OCI-LY1 (cell line): ENCODE data around the gene COL26A1.
"Not testable (repeated sequence)": the region's sequence is repeated elsewhere in the genome, so short reads cannot be mapped to it uniquely, and the experiment has no call there.

Experiments
- H2AFZ ChIP-seq: fragments of 200-600 bp; sonication (generic), shearing (Covaris generic); 2 replicates; pipeline ENCODE4 v1.6.0; 2014; ENCODE audit warnings: antibody characterized with exemption, mild to moderate bottlenecking, low read length
- H3F3A ChIP-seq: fragments of 200-600 bp; sonication (generic), shearing (Covaris generic); 2 replicates; pipeline ENCODE4 v1.6.0; 2014; ENCODE audit warnings: mild to moderate bottlenecking, antibody characterized with exemption, low read length, moderate library complexity; ENCODE audit not compliant: insufficient read depth
- H3K27ac ChIP-seq: fragments of 200-600 bp; sonication (generic); 2 replicates; pipeline ENCODE4 v1.5.1; 2014; ENCODE audit warnings: low read length, mixed run types, mild to moderate bottlenecking, low read depth; ENCODE audit not compliant: poor library complexity, severe bottlenecking
- H3K27me3 ChIP-seq: fragments of 200-600 bp; sonication (generic); 2 replicates; pipeline ENCODE4 v1.6.0; 2014; ENCODE audit warnings: antibody characterized with exemption, mild to moderate bottlenecking, low read length, moderate library complexity; ENCODE audit not compliant: insufficient read depth
- H3K36me3 ChIP-seq: fragments of 200-600 bp; sonication (generic); 2 replicates; pipeline ENCODE4 v1.6.1; 2014; ENCODE audit warnings: mild to moderate bottlenecking, antibody characterized with exemption, low read length, moderate library complexity, mixed read lengths; ENCODE audit not compliant: insufficient read depth
- H3K4me1 ChIP-seq: fragments of 200-600 bp; sonication (generic); 2 replicates; pipeline ENCODE4 v1.5.1; 2014; ENCODE audit warnings: mild to moderate bottlenecking, low read length, moderate library complexity; ENCODE audit not compliant: insufficient read depth, severe bottlenecking
- H3K4me2 ChIP-seq: fragments of 200-600 bp; sonication (generic), shearing (Covaris generic); 2 replicates; pipeline ENCODE4 v1.6.1; 2014; ENCODE audit warnings: low read length
- H3K4me3 ChIP-seq: fragments of 200-600 bp; sonication (generic); 2 replicates; pipeline ENCODE4 v1.5.1; 2014; ENCODE audit warnings: low read length, low read depth, mild to moderate bottlenecking, mixed read lengths; ENCODE audit not compliant: poor library complexity, severe bottlenecking
- H3K79me2 ChIP-seq: fragments of 200-600 bp; shearing (Covaris generic); 2 replicates; pipeline ENCODE4 v1.6.1; 2016; ENCODE audit warnings: mixed run types, low read length, mixed read lengths; ENCODE audit not compliant: insufficient read depth
- H3K9ac ChIP-seq: fragments of 200-600 bp; sonication (generic), shearing (Covaris generic); 2 replicates; pipeline ENCODE4 v1.6.1; 2014; ENCODE audit warnings: mild to moderate bottlenecking, low read length, mixed read lengths
- H3K9me2 ChIP-seq: fragments of 200-600 bp; sonication (generic), shearing (Covaris generic); 2 replicates; pipeline ENCODE4 v1.6.1; 2014; ENCODE audit warnings: low read depth, mild to moderate bottlenecking, low read length, mixed read lengths
- H3K9me3 ChIP-seq: fragments of 200-600 bp; shearing (Covaris generic); 2 replicates; pipeline ENCODE4 v1.6.1; 2014; ENCODE audit warnings: low read length, mixed read lengths
- H4K20me1 ChIP-seq: fragments of 200-600 bp; sonication (generic), shearing (Covaris generic); 2 replicates; pipeline ENCODE4 v1.6.0; 2016; ENCODE audit warnings: mild to moderate bottlenecking, low read length; ENCODE audit not compliant: insufficient read depth
- CTCF ChIP-seq: fragments of 200-600 bp; sonication (generic), shearing (Covaris generic); IDR thresholded peaks from 2 replicates; pipeline ENCODE4 v1.5.1; 2017; ENCODE audit warnings: mild to moderate bottlenecking, antibody characterized with exemption, low read length, moderate library complexity, mixed read lengths
- EZH2 ChIP-seq: fragments of 200-600 bp; sonication (generic), shearing (Covaris generic); IDR thresholded peaks from 2 replicates; pipeline ENCODE4 v1.8.0; 2017; ENCODE audit warnings: borderline replicate concordance, mixed run types, mild to moderate bottlenecking, antibody characterized with exemption, low read length, moderate library complexity, mixed read lengths

The COL26A1 gene

GRCh38 chr7:101470668-101471487, 108.2 kb downstream of the COL26A1 start:
- Histone ChIP-seq H3K27me3 (peaks cover 13% of the 10 kb centered on the region), H3K9me3 (no peaks in the 10 kb centered on the region)
- TF ChIP-seq CTCF = no peak
- TF ChIP-seq EZH2 = no peak

GRCh38 chr7:101474178-101474577, 111.5 kb downstream of the COL26A1 start:
- Histone ChIP-seq H3K27ac (no peak overlapping the region), H3K9me2 (no peaks in the 10 kb centered on the region), H3K9ac (no peak overlapping the region), H3F3A (no peaks in the 10 kb centered on the region), H2AFZ (no peak overlapping the region), H3K36me3 (no peaks in the 10 kb centered on the region; the same call in 1 of the 2 replicates), H3K9me3 (peaks cover 11% of the 10 kb centered on the region), H3K27me3 (peaks cover 13% of the 10 kb centered on the region), H3K4me3 (no peak overlapping the region), H4K20me1 (no peaks in the 10 kb centered on the region), H3K79me2 (no peaks in the 10 kb centered on the region), H3K4me2 (no peak overlapping the region), H3K4me1 (no peaks in the 10 kb centered on the region)
- no peak for TF ChIP-seq EZH2
- TF ChIP-seq CTCF = no peak

More at GRCh38 chr7:101470668-101471487, 108.2 kb downstream of the COL26A1 start:
- Histone ChIP-seq H2AFZ (no peak overlapping the region), H3K4me3 (no peak overlapping the region), H3K79me2 (no peaks in the 10 kb centered on the region), H3K36me3 (no peaks in the 10 kb centered on the region), H3F3A (no peaks in the 10 kb centered on the region), H4K20me1 (no peaks in the 10 kb centered on the region), H3K4me1 (no peaks in the 10 kb centered on the region), H3K9ac (no peak overlapping the region), H3K4me2 (no peak overlapping the region), H3K27ac (no peak overlapping the region), H3K9me2 (no peaks in the 10 kb centered on the region)

- not testable (repeated sequence) for H3K9me2 ChIP-seq, H3K36me3 ChIP-seq, H3K4me3 ChIP-seq, H3K4me1 ChIP-seq, H3K9ac ChIP-seq, H3K79me2 ChIP-seq, H3K4me2 ChIP-seq, H4K20me1 ChIP-seq, H3F3A ChIP-seq, H3K27ac ChIP-seq, H2AFZ ChIP-seq
- Histone ChIP-seq H3K9me3 (peaks cover 19% of the 10 kb centered on the region), H3K27me3 (peaks cover 19% of the 10 kb centered on the region)
Measured at GRCh38 chr7:101475691-101476090, 113.0 kb downstream of the COL26A1 start.

DNA sequence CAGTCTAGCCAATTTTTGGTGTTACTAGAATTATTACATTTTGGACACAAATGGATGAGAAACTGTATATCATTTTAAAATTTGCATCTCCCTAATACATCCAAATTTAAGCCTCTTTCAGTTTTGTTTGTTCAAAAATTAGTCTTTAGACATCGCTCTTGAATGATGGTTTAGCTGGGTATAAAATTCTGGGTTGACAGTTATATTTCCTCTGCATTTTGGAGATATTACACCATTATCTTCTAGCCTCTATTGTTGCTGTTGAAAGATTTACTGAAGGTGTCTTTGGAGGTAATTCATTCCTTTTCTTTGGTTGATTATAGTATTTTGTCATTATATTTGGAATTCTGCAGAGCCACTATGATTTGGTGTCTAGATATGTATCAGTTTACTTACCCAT, 116.5 kb downstream of the COL26A1 start:
- H3K4me3 ChIP-seq = no peak overlapping the region
- H3K9me3 ChIP-seq = peaks cover 19% of the 10 kb centered on the region
- no peaks in the 10 kb centered on the region for H3K4me1 ChIP-seq
- no peak overlapping the region for H3K9ac ChIP-seq
- TF ChIP-seq EZH2 = no peak
- TF ChIP-seq CTCF = no peak
- H3K79me2 ChIP-seq = no peaks in the 10 kb centered on the region
- H3K27me3 ChIP-seq = peaks cover 10% of the 10 kb centered on the region; the same call in 1 of the 2 replicates
- no peaks in the 10 kb centered on the region; the same call in 1 of the 2 replicates for H3K36me3 ChIP-seq
- H4K20me1 ChIP-seq = no peaks in the 10 kb centered on the region
- H3K27ac ChIP-seq = no peak overlapping the region
- no peak overlapping the region for H3K4me2 ChIP-seq
- peaks cover 4% of the 10 kb centered on the region; the same call in 1 of the 2 replicates for H3K9me2 ChIP-seq
- H3F3A ChIP-seq = no peaks in the 10 kb centered on the region
- H2AFZ ChIP-seq = no peak overlapping the region

- H3K9ac ChIP-seq, H2AFZ ChIP-seq, H3K79me2 ChIP-seq, H3K36me3 ChIP-seq, H3K4me3 ChIP-seq, H3K4me2 ChIP-seq, H3K27ac ChIP-seq, H3K4me1 ChIP-seq, H3K9me2 ChIP-seq, H3F3A ChIP-seq, H4K20me1 ChIP-seq, H3K9me3 ChIP-seq: not testable (repeated sequence)
- H3K27me3 ChIP-seq = peaks cover 12% of the 10 kb centered on the region
Measured at GRCh38 chr7:101486056-101486432, 123.4 kb downstream of the COL26A1 start.
